H1 (cell line): ENCODE measurements around the gene SPINT2. TPM values are rescaled to one million over a fixed set of nuclear protein-coding genes. Genes with fewer than 3 reads are reported as not detected.

Source experiments
- CTBP2 ChIP-seq: IDR thresholded peaks from 2 replicates; pipeline ENCODE4 v1.7.0; 2011; ENCODE audit warnings: borderline replicate concordance, mild to moderate bottlenecking, moderate library complexity, mixed read lengths, low read length; ENCODE audit not compliant: insufficient read depth, insufficient read length
- JUND ChIP-seq: IDR thresholded peaks from 2 replicates; pipeline ENCODE4 v1.6.1; 2011; ENCODE audit warnings: mild to moderate bottlenecking, improper control_type of control experiment, low read length
- POLR2A ChIP-seq, 2 experiments: IDR thresholded peaks; 1 replicate in 1 of 2; 2 replicates in 1 of 2; pipeline ENCODE4 v1.6.1; 2011; ENCODE audit warnings: low read depth in 2 of 2, low read length in 2 of 2, mild to moderate bottlenecking in 2 of 2; ENCODE audit errors: control extremely low read depth in 1 of 2
- POU5F1 ChIP-seq: IDR thresholded peaks from 2 replicates; pipeline ENCODE4 v1.6.1; 2011; ENCODE audit warnings: low read depth, mild to moderate bottlenecking, low read length, moderate library complexity
- RAD21 ChIP-seq, 2 experiments: IDR thresholded peaks in 1 of 2; conservative IDR thresholded peaks in 1 of 2; 2 replicates each; pipeline ENCODE4 v1.6.1; 2011; ENCODE audit warnings: low read depth in 2 of 2, low read length in 2 of 2, improper control_type of control experiment in 1 of 2, inconsistent platforms in 1 of 2, mild to moderate bottlenecking in 1 of 2, moderate library complexity in 1 of 2
- SP1 ChIP-seq: IDR thresholded peaks from 2 replicates; pipeline ENCODE4 v1.6.1; 2011; ENCODE audit warnings: low read depth, low read length
- SUZ12 ChIP-seq: fragments of 200-600 bp; sonication (generic); IDR thresholded peaks from 2 replicates; pipeline ENCODE4 v1.6.1; 2012; ENCODE audit warnings: mild to moderate bottlenecking, inconsistent platforms, low read length, moderate library complexity, mixed read lengths
- TAF1 ChIP-seq: IDR thresholded peaks from 2 replicates; pipeline ENCODE4 v1.6.1; 2011; ENCODE audit warnings: mild to moderate bottlenecking, low read depth, low read length
- TBP ChIP-seq: IDR thresholded peaks from 2 replicates; pipeline ENCODE4 v1.6.1; 2011; ENCODE audit warnings: low read depth, low read length, improper control_type of control experiment
- YY1 ChIP-seq: IDR thresholded peaks from 2 replicates; pipeline ENCODE4 v1.6.1; 2011; ENCODE audit warnings: low read depth, mild to moderate bottlenecking, low read length
- polyA plus RNA-seq, 7 experiments: library from polyadenylated mRNA; depleted of rRNA in 3 of 7; stranded (reverse) in 5 of 7; unstranded in 2 of 7; fragments of >200 nt in 5 of 7; fragments of 200-250 nt in 2 of 7; gene quantifications; 1 replicate in 5 of 7; 2 replicates in 1 of 7; 4 replicates in 1 of 7; pipeline versions ENCODE4 v1.2.1 to v1.2.3, GENCODE V29; 2011 to 2013; ENCODE audit warnings: missing spikeins in 2 of 7, mixed read lengths in 2 of 7
- total RNA-seq: library from RNA; stranded (reverse); fragmentation: NEBNext Ultra II Directional; extraction: Animal tissue kit (Norgen Biotek cat#: 25700); gene quantifications from 2 replicates; pipeline ENCODE4 v1.2.1, GENCODE V29; 2021
- TF ChIP-seq, protein P1 (sequence below): fragments of 300-600 bp; sonication (generic); IDR thresholded peaks from 2 replicates; pipeline ENCODE4 v1.7.1; 2012; ENCODE audit warnings: low read length, moderate library complexity, mild to moderate bottlenecking, inconsistent platforms; ENCODE audit not compliant: insufficient replicate concordance
- TF ChIP-seq, protein P2 (sequence below): IDR thresholded peaks from 2 replicates; pipeline ENCODE4 v1.6.1; 2011; ENCODE audit warnings: low read depth, mild to moderate bottlenecking, low read length; ENCODE audit not compliant: insufficient read depth

Gene SPINT2
- total and polyA plus RNA-seq, 2 of the 8 experiments (the other 6 are each of a cell fraction or from before 2014, with no cell fraction given), result 294 to 296 TPM

DNA sequence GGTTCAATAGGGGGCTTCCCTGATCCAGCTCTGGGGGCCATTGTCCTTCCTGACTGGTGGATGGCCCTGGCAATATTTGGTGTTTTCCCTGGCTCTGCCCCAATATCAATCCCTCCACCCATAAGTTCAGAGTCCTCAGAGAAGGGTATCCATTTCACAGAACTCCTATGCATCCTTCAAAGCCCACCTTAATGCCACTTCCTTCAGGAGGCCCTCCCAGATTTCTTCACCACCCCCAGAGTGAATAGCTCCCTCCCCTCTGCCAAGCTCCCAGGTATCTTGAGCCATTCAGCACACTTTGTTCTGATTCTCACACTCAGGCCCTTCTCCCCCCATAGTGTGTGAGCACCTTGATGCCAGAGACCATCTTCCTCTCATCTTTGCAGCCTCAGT is 13.9 kb upstream of the SPINT2 start (continued):
- TF ChIP-seq, protein P1, sequence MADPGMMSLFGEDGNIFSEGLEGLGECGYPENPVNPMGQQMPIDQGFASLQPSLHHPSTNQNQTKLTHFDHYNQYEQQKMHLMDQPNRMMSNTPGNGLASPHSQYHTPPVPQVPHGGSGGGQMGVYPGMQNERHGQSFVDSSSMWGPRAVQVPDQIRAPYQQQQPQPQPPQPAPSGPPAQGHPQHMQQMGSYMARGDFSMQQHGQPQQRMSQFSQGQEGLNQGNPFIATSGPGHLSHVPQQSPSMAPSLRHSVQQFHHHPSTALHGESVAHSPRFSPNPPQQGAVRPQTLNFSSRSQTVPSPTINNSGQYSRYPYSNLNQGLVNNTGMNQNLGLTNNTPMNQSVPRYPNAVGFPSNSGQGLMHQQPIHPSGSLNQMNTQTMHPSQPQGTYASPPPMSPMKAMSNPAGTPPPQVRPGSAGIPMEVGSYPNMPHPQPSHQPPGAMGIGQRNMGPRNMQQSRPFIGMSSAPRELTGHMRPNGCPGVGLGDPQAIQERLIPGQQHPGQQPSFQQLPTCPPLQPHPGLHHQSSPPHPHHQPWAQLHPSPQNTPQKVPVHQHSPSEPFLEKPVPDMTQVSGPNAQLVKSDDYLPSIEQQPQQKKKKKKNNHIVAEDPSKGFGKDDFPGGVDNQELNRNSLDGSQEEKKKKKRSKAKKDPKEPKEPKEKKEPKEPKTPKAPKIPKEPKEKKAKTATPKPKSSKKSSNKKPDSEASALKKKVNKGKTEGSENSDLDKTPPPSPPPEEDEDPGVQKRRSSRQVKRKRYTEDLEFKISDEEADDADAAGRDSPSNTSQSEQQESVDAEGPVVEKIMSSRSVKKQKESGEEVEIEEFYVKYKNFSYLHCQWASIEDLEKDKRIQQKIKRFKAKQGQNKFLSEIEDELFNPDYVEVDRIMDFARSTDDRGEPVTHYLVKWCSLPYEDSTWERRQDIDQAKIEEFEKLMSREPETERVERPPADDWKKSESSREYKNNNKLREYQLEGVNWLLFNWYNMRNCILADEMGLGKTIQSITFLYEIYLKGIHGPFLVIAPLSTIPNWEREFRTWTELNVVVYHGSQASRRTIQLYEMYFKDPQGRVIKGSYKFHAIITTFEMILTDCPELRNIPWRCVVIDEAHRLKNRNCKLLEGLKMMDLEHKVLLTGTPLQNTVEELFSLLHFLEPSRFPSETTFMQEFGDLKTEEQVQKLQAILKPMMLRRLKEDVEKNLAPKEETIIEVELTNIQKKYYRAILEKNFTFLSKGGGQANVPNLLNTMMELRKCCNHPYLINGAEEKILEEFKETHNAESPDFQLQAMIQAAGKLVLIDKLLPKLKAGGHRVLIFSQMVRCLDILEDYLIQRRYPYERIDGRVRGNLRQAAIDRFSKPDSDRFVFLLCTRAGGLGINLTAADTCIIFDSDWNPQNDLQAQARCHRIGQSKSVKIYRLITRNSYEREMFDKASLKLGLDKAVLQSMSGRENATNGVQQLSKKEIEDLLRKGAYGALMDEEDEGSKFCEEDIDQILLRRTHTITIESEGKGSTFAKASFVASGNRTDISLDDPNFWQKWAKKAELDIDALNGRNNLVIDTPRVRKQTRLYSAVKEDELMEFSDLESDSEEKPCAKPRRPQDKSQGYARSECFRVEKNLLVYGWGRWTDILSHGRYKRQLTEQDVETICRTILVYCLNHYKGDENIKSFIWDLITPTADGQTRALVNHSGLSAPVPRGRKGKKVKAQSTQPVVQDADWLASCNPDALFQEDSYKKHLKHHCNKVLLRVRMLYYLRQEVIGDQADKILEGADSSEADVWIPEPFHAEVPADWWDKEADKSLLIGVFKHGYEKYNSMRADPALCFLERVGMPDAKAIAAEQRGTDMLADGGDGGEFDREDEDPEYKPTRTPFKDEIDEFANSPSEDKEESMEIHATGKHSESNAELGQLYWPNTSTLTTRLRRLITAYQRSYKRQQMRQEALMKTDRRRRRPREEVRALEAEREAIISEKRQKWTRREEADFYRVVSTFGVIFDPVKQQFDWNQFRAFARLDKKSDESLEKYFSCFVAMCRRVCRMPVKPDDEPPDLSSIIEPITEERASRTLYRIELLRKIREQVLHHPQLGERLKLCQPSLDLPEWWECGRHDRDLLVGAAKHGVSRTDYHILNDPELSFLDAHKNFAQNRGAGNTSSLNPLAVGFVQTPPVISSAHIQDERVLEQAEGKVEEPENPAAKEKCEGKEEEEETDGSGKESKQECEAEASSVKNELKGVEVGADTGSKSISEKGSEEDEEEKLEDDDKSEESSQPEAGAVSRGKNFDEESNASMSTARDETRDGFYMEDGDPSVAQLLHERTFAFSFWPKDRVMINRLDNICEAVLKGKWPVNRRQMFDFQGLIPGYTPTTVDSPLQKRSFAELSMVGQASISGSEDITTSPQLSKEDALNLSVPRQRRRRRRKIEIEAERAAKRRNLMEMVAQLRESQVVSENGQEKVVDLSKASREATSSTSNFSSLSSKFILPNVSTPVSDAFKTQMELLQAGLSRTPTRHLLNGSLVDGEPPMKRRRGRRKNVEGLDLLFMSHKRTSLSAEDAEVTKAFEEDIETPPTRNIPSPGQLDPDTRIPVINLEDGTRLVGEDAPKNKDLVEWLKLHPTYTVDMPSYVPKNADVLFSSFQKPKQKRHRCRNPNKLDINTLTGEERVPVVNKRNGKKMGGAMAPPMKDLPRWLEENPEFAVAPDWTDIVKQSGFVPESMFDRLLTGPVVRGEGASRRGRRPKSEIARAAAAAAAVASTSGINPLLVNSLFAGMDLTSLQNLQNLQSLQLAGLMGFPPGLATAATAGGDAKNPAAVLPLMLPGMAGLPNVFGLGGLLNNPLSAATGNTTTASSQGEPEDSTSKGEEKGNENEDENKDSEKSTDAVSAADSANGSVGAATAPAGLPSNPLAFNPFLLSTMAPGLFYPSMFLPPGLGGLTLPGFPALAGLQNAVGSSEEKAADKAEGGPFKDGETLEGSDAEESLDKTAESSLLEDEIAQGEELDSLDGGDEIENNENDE, result no peak
- TF ChIP-seq CTBP2 (no peak), POU5F1 (no peak), YY1 (no peak), TAF1 (no peak), TBP (no peak), RAD21 (IDR thresholded peaks at IDR 0.05 in 1 of 2, conservative IDR thresholded peaks at IDR 0.05 in 1 of 2; ENCODE audit: low read depth in 2 of 2, low read length in 2 of 2) (no peak), POLR2A (IDR thresholded peaks at IDR 0.05; ENCODE audit: control extremely low read depth in 1 of 2, low read depth in 2 of 2, low read length in 2 of 2) (no peak), JUND (no peak), SP1 (no peak), SUZ12 (no peak)
- TF ChIP-seq, protein P2, sequence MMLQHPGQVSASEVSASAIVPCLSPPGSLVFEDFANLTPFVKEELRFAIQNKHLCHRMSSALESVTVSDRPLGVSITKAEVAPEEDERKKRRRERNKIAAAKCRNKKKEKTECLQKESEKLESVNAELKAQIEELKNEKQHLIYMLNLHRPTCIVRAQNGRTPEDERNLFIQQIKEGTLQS, result no peak
